OCI-LY3 (cell line): ENCODE results near the gene STMN3.

ENCODE experiments used
- EZH2phosphoT487 ChIP-seq: fragments of 200-600 bp; shearing (Covaris generic); IDR thresholded peaks from 2 replicates; pipeline ENCODE4 v1.6.1; 2018; ENCODE audit warnings: antibody characterized with exemption, mixed run types, low read depth
- TF ChIP-seq, protein P1 (sequence below): fragments of 200-600, 300-600 bp; sonication (generic); IDR thresholded peaks from 2 replicates; pipeline ENCODE4 v1.5.1; 2014; ENCODE audit warnings: antibody characterized with exemption, low read length, low read depth

DNA sequence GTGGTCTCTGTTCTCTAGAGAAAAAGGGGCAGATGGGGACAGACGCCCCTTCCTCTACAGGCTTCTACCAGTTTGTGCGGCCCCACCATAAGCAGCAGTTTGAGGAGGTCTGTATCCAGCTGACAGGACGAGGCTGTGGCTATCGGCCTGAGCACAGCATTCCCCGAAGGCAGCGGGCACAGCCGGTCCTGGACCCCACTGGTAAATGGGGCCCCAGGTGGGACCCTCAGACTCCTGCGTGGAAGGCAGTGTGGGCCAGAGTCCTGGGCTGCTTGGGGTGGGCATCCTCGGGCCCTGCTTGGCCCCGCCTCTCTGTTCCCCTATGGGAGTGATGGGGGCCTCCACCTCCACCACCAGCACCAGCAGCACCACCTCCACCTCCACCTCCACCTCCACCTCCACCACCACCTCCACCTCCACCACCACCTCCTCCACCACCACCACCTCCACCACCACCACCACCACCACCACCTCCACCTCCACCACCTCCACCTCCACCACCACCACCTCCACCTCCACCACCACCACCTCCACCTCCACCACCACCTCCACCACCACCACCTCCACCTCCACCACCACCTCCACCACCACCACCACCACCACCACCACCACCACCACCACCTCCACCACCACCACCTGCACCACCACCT lies 40.0 kb upstream of the STMN3 start:
- TF ChIP-seq, protein P1, sequence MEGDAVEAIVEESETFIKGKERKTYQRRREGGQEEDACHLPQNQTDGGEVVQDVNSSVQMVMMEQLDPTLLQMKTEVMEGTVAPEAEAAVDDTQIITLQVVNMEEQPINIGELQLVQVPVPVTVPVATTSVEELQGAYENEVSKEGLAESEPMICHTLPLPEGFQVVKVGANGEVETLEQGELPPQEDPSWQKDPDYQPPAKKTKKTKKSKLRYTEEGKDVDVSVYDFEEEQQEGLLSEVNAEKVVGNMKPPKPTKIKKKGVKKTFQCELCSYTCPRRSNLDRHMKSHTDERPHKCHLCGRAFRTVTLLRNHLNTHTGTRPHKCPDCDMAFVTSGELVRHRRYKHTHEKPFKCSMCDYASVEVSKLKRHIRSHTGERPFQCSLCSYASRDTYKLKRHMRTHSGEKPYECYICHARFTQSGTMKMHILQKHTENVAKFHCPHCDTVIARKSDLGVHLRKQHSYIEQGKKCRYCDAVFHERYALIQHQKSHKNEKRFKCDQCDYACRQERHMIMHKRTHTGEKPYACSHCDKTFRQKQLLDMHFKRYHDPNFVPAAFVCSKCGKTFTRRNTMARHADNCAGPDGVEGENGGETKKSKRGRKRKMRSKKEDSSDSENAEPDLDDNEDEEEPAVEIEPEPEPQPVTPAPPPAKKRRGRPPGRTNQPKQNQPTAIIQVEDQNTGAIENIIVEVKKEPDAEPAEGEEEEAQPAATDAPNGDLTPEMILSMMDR: no peak
- TF ChIP-seq EZH2phosphoT487: no peak
